Mammary epithelial cell (primary cell): ENCODE results near the gene F13B.

Source experiments
- CTCF ChIP-seq, 2 donors: IDR thresholded peaks in 1 of 2; conservative IDR thresholded peaks in 1 of 2; 2 replicates each; pipeline ENCODE4 v1.5.1; 2011 to 2012; ENCODE audit warnings: inconsistent platforms in 2 of 2, low read length in 2 of 2, mild to moderate bottlenecking in 2 of 2, control low read depth in 1 of 2, low read depth in 1 of 2; ENCODE audit not compliant: insufficient read depth in 1 of 2; ENCODE audit errors: extremely low read depth in 1 of 2
- EZH2 ChIP-seq: IDR thresholded peaks from 2 replicates; pipeline ENCODE4 v1.6.1; 2012; ENCODE audit warnings: low read length, inconsistent platforms, borderline replicate concordance

GRCh38 chr1:197036861-197037260 lies 30.2 kb downstream of the F13B start:
- TF ChIP-seq CTCF (conservative IDR thresholded peaks at IDR 0.05 in 1 of 2, IDR thresholded peaks at IDR 0.05 in 1 of 2; ENCODE audit: extremely low read depth in 1 of 2, insufficient read depth in 1 of 2, low read depth in 1 of 2, low read length in 2 of 2): no peak
- no peak for TF ChIP-seq EZH2
